Small intestine (tissue), 7 donors: ENCODE measurements around the gene PIGQ. TPM values are rescaled to one million over a fixed set of nuclear protein-coding genes. Genes with fewer than 3 reads are reported as not detected.

Experiments used
- DNase-seq, 2 donors: peaks; one replicate each; pipeline versions ENCODE4 v3.0.0 to v3.0.0-alpha.2; 2013
- FAIRE-seq: peaks from 2 replicates; lab custom pipeline; 2012; peaks lifted over from hg19 to GRCh38; lab: Jason Lieb, UNC
- H3K27ac ChIP-seq, 3 donors: one replicate each; pipeline ENCODE4 v1.5.1; 2013; ENCODE audit warnings: low read length in 2 of 3, mild to moderate bottlenecking in 2 of 3, control low read depth in 1 of 3, inconsistent platforms in 1 of 3, low read depth in 1 of 3, moderate library complexity in 1 of 3
- H3K27me3 ChIP-seq, 3 donors: one replicate each; pipeline ENCODE4 v1.6.1; 2013; ENCODE audit warnings: low read length in 3 of 3, inconsistent platforms in 1 of 3; ENCODE audit not compliant: control insufficient read depth in 3 of 3, insufficient read depth in 3 of 3
- H3K36me3 ChIP-seq, 3 donors: one replicate each; pipeline ENCODE4 v1.6.1; 2013; ENCODE audit warnings: low read length in 3 of 3, inconsistent platforms in 1 of 3, low read depth in 1 of 3, mild to moderate bottlenecking in 1 of 3, moderate library complexity in 1 of 3; ENCODE audit not compliant: control insufficient read depth in 3 of 3, insufficient read depth in 2 of 3
- H3K4me1 ChIP-seq, 3 donors: one replicate each; pipeline ENCODE4 v1.6.1; 2013; ENCODE audit warnings: low read length in 2 of 3, inconsistent platforms in 1 of 3, low read depth in 1 of 3, mild to moderate bottlenecking in 1 of 3, moderate library complexity in 1 of 3; ENCODE audit not compliant: control insufficient read depth in 3 of 3, insufficient read depth in 2 of 3
- H3K4me3 ChIP-seq, 3 donors: one replicate each; pipeline ENCODE4 v1.5.1; 2013; ENCODE audit warnings: low read length in 3 of 3, control low read depth in 1 of 3, inconsistent platforms in 1 of 3, low read depth in 1 of 3, mild to moderate bottlenecking in 1 of 3, moderate library complexity in 1 of 3
- H3K9me3 ChIP-seq, 2 donors: one replicate each; pipeline ENCODE4 v1.6.1; 2013; ENCODE audit warnings: low read depth in 1 of 2, low read length in 1 of 2; ENCODE audit not compliant: control insufficient read depth in 2 of 2, insufficient read depth in 1 of 2
- WGBS, 3 donors: extraction: QIAGEN DNeasy Blood & Tissue Kit; methylation state at CpG; one replicate each; pipeline ENCODE4 v1.1.7; 2013; 5-methylcytosine and 5-hydroxymethylcytosine counted together
- polyA plus RNA-seq, 4 donors: library from polyadenylated mRNA; stranded (reverse) in 3 of 4; unstranded in 1 of 4; fragments of 200-250 nt in 3 of 4; fragments of 120-200 nt in 1 of 4; gene quantifications; one replicate each; pipeline versions ENCODE4 v1.2.1 to v1.2.3, GENCODE V29; 2013
- donor health status: healthy with polysubstance abuse.
- donor health status: control.
- donor health status: control.
- donor health status: Bipolar disorder and iron deficiency.
- donor health status: healthy.

PIGQ gene
- polyA plus RNA-seq, 4 donors, result 21.3 to 43.5 (median 28.0) TPM

- H3K4me1 ChIP-seq, result peaks cover 0 to 25% (median 0%) of the 10 kb centered on the region in 3 donors
Observed at GRCh38 chr16:537415-538335, 32.1 kb upstream of the PIGQ start.

GRCh38 chr16:539901-540530, 29.8 kb upstream of the PIGQ start:
- Histone ChIP-seq H3K4me3 (no peak overlapping the region), H3K4me1 (peaks cover 0 to 28% (median 1%) of the 10 kb centered on the region in 3 donors), H3K9me3 (no peaks in the 10 kb centered on the region), H3K27me3 (no peaks in the 10 kb centered on the region), H3K27ac (no peak overlapping the region), H3K36me3 (peaks cover 2 to 96% (median 8%) of the 10 kb centered on the region in 3 donors)
- 89 to 94% (median 92%) methylated on average over 23 to 34 of the region's 34 CpGs for WGBS, 3 donors
- DNase-seq (no peak), FAIRE-seq (no peak)

More at GRCh38 chr16:537415-538335, 32.1 kb upstream of the PIGQ start:
- Histone ChIP-seq H3K9me3 (no peaks in the 10 kb centered on the region), H3K27ac (no peak overlapping the region), H3K4me3 (no peak overlapping the region), H3K36me3 (peaks cover 2 to 86% (median 8%) of the 10 kb centered on the region in 3 donors), H3K27me3 (no peaks in the 10 kb centered on the region)
- FAIRE-seq (no peak), DNase-seq (no peak)
- 92 to 94% (median 93%) methylated on average over 60 of the region's 60 CpGs for WGBS, 3 donors

GRCh38 chr16:540645-541340, 29.0 kb upstream of the PIGQ start:
- peaks cover 2 to 96% (median 8%) of the 10 kb centered on the region in 3 donors for H3K36me3 ChIP-seq
- peaks cover 0 to 21% (median 1%) of the 10 kb centered on the region in 3 donors for H3K4me1 ChIP-seq
- WGBS, 3 donors, result 77 to 86% (median 85%) methylated on average over 29 of the region's 29 CpGs
- no peak overlapping the region for H3K27ac ChIP-seq
- FAIRE-seq (no peak), DNase-seq (no peak)
- H3K4me3 ChIP-seq, result no peak overlapping the region
- H3K27me3 ChIP-seq, result no peaks in the 10 kb centered on the region
- no peaks in the 10 kb centered on the region for H3K9me3 ChIP-seq

GRCh38 chr16:543301-544164, 26.2 kb upstream of the PIGQ start:
- FAIRE-seq (no peak), DNase-seq (peak; percentile 72 to 91)
- H3K4me3 ChIP-seq, result peak overlapping the region in 1 of 3 donors; percentile 11
- WGBS, 3 donors, result 53 to 76% (median 65%) methylated on average over 34 to 51 of the region's 51 CpGs
- H3K9me3 ChIP-seq, result no peaks in the 10 kb centered on the region
- H3K4me1 ChIP-seq, result peaks cover 0 to 17% (median 1%) of the 10 kb centered on the region in 3 donors
- H3K27me3 ChIP-seq, result no peaks in the 10 kb centered on the region
- peak overlapping the region in 2 of 3 donors; percentile 54 to 87 for H3K27ac ChIP-seq
- peaks cover 6 to 95% (median 6%) of the 10 kb centered on the region in 3 donors for H3K36me3 ChIP-seq

- FAIRE-seq (no peak), DNase-seq (no peak)
- Histone ChIP-seq H3K27me3 (no peaks in the 10 kb centered on the region), H3K4me3 (no peak overlapping the region), H3K27ac (peak overlapping the region in 1 of 3 donors; percentile 87), H3K9me3 (no peaks in the 10 kb centered on the region), H3K4me1 (peaks cover 0 to 17% (median 1%) of the 10 kb centered on the region in 3 donors), H3K36me3 (peaks cover 5 to 95% (median 6%) of the 10 kb centered on the region in 3 donors)
- WGBS, 3 donors, result 92 to 95% (median 92%) methylated on average over 46 of the region's 46 CpGs
Observed at GRCh38 chr16:544517-544916, 25.3 kb upstream of the PIGQ start.

GRCh38 chr16:546909-547770, 22.6 kb upstream of the PIGQ start:
- no peak overlapping the region for H3K4me3 ChIP-seq
- DNase-seq (peak; percentile 70 to 72), FAIRE-seq (no peak)
- H3K27me3 ChIP-seq, result no peaks in the 10 kb centered on the region
- 71 to 81% (median 74%) methylated on average over 33 to 60 of the region's 60 CpGs for WGBS, 3 donors
- no peak overlapping the region for H3K27ac ChIP-seq
- H3K4me1 ChIP-seq, result peaks cover 0 to 17% (median 1%) of the 10 kb centered on the region in 3 donors
- H3K9me3 ChIP-seq, result no peaks in the 10 kb centered on the region
- peaks cover 14 to 95% (median 16%) of the 10 kb centered on the region in 3 donors for H3K36me3 ChIP-seq

- no peaks in the 10 kb centered on the region for H3K9me3 ChIP-seq
- peaks cover 16 to 95% (median 25%) of the 10 kb centered on the region in 3 donors for H3K36me3 ChIP-seq
- H3K27ac ChIP-seq, result no peak overlapping the region
- no peaks in the 10 kb centered on the region for H3K27me3 ChIP-seq
- H3K4me3 ChIP-seq, result no peak overlapping the region
- 91 to 95% (median 94%) methylated on average over 16 to 21 of the region's 21 CpGs for WGBS, 3 donors
- no peak for FAIRE-seq
- H3K4me1 ChIP-seq, result peaks cover 0 to 9% (median 0%) of the 10 kb centered on the region in 3 donors
- no peak for DNase-seq
Observed at GRCh38 chr16:548586-548985, 21.2 kb upstream of the PIGQ start.
